GM12892 (cell line): Measurements from ENCODE around the gene PPY.

ENCODE experiments used
- POLR2A ChIP-seq: IDR thresholded peaks from 2 replicates; pipeline ENCODE4 v1.6.1; 2011; ENCODE audit warnings: low read depth, low read length, control low read depth
- POLR2AphosphoS5 ChIP-seq: IDR thresholded peaks from 2 replicates; pipeline ENCODE4 v1.6.1; 2011; ENCODE audit warnings: low read depth, low read length, control low read depth
- TAF1 ChIP-seq: IDR thresholded peaks from 2 replicates; pipeline ENCODE4 v1.6.1; 2011; ENCODE audit warnings: low read depth, mild to moderate bottlenecking, control low read depth, low read length, borderline replicate concordance

DNA sequence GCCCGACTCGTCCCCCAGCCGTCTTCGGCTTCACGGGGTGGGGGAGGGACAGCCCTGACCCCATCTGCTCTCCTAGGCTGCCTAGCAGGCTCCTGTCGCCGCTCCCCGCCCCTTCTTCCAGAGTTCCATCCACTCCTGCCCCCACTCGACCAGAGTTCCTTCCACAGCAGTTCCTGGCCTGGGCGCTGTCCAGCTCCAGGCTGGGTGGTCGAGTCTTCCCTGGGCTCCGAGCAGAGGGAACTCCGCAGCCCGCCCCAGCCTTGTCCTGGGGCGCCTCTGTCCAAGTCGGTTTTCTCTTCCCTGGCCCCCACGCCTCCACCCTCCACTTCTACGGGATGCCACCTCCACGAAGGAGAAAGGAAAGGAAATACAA, 10.1 kb upstream of the PPY start:
- TF ChIP-seq POLR2A (no peak), POLR2AphosphoS5 (no peak), TAF1 (no peak)
